PC-9 (cell line): ENCODE results near the gene HDAC8.

Experiments
- EZH2 ChIP-seq: fragments of 200-600 bp; sonication (generic); IDR thresholded peaks from 2 replicates; pipeline ENCODE4 v1.8.0; 2017; ENCODE audit warnings: antibody characterized with exemption, low read depth
- TF ChIP-seq, protein P1 (sequence below): fragments of 200-600 bp; sonication (generic); conservative IDR thresholded peaks from 2 replicates; pipeline ENCODE4 v1.6.1; 2017; ENCODE audit warnings: mixed run types, antibody characterized with exemption, mild to moderate bottlenecking, moderate library complexity

GRCh38 chrX:72307646-72308051 lies 265.0 kb downstream of the HDAC8 start:
- TF ChIP-seq, protein P1, sequence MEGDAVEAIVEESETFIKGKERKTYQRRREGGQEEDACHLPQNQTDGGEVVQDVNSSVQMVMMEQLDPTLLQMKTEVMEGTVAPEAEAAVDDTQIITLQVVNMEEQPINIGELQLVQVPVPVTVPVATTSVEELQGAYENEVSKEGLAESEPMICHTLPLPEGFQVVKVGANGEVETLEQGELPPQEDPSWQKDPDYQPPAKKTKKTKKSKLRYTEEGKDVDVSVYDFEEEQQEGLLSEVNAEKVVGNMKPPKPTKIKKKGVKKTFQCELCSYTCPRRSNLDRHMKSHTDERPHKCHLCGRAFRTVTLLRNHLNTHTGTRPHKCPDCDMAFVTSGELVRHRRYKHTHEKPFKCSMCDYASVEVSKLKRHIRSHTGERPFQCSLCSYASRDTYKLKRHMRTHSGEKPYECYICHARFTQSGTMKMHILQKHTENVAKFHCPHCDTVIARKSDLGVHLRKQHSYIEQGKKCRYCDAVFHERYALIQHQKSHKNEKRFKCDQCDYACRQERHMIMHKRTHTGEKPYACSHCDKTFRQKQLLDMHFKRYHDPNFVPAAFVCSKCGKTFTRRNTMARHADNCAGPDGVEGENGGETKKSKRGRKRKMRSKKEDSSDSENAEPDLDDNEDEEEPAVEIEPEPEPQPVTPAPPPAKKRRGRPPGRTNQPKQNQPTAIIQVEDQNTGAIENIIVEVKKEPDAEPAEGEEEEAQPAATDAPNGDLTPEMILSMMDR = no peak
- TF ChIP-seq EZH2 = no peak
